Ovary (tissue), 9 donors: ENCODE measurements around the gene AEN. TPM values are rescaled to one million over a fixed set of nuclear protein-coding genes. Genes with fewer than 3 reads are reported as not detected.

ENCODE experiments used
- DNase-seq, 5 donors: peaks; one replicate each; pipeline ENCODE4 v3.0.0-alpha.2; 2019 to 2020
- H3K27ac ChIP-seq, 2 donors: fragments of 200-600 bp; one replicate each; pipeline versions ENCODE4 v1.5.1 to v1.8.0; 2019 to 2022
- H3K27me3 ChIP-seq: fragments of 200-600 bp; one replicate; pipeline ENCODE4 v1.8.0; 2022
- H3K36me3 ChIP-seq: fragments of 200-600 bp; sonication (generic); one replicate; pipeline ENCODE4 v1.5.1; 2019
- H3K4me1 ChIP-seq: one replicate; pipeline ENCODE4 v1.8.1; 2013; ENCODE audit warnings: mild to moderate bottlenecking, moderate library complexity; ENCODE audit not compliant: insufficient read depth
- H3K4me3 ChIP-seq: fragments of 200-600 bp; sonication (generic); one replicate; pipeline ENCODE4 v1.5.1; 2017
- H3K9me3 ChIP-seq, 2 donors: fragments of 200-600 bp in 1 of 2; sonication (generic) in 1 of 2; one replicate each; pipeline versions ENCODE4 v1.5.1 to v1.8.1; 2013 to 2019; ENCODE audit warnings: mild to moderate bottlenecking in 1 of 2, moderate library complexity in 1 of 2
- CTCF ChIP-seq, 3 donors: fragments of 450-650 bp in 2 of 3; fragments of 200-600 bp in 1 of 3; IDR thresholded peaks; one replicate each; pipeline versions ENCODE4 v1.5.1 to v1.8.0; 2016 to 2022; ENCODE audit warnings: antibody characterized with exemption in 3 of 3, mild to moderate bottlenecking in 1 of 3
- EP300 ChIP-seq: sonication (generic); formaldehyde crosslinking; IDR thresholded peaks from one replicate; pipeline ENCODE4 v1.6.1; 2017; ENCODE audit warnings: antibody characterized with exemption
- POLR2A ChIP-seq: fragments of 450-650 bp; IDR thresholded peaks from one replicate; pipeline ENCODE4 v1.6.1; 2017; ENCODE audit warnings: antibody characterized with exemption, mild to moderate bottlenecking, moderate library complexity
- WGBS, 3 donors: extraction: QIAGEN DNeasy Blood & Tissue Kit in 1 of 3; methylation state at CpG; one replicate each; pipeline versions ENCODE4 v1.1.5 to v1.1.7; 2013 to 2017; 5-methylcytosine and 5-hydroxymethylcytosine counted together
- intact Hi-C, 4 donors: fragments of 100-400 bp; cut with DNase I; formaldehyde crosslinking; loops; one replicate each; pipeline versions ENCODE4 v1.11.0 to v1.15.1; 2022 to 2023
- polyA plus RNA-seq, 2 donors: library from polyadenylated mRNA; stranded (reverse); fragments of 200-250 nt in 1 of 2; fragments of 350-450 nt in 1 of 2; fragmentation: Illumina TruSeq in 1 of 2; extraction: RNeasy Lipid Tissue Mini Kit (QIAGEN cat#74804) in 1 of 2; gene quantifications; one replicate each; pipeline ENCODE4 v1.2.3, GENCODE V29; 2013 to 2014
- total RNA-seq, 7 donors: library from RNA; depleted of rRNA in 2 of 7; stranded (reverse); fragments of >200 nt in 2 of 7; fragmentation: NEBNext Ultra II Directional in 3 of 7; extraction: Animal tissue kit (Norgen Biotek cat#: 25700) in 3 of 7; gene quantifications; one replicate each; pipeline versions ENCODE4 v1.1.0 to v1.2.4, GENCODE V29; 2016 to 2023
- donor health status: DM: no; HTN: no; CAD: no; lungs with moderate emphysema.
- donor health status: DM: no; HTN: no; CAD: no.
- donor health status: Bipolar disorder and iron deficiency.
- donor health status: DM: yes; HTN: yes; CAD: no.
- donor health status: DM: no; HTN: no; CAD: no.
- donor health status: DM: yes; HTN: yes; CAD: no.

The AEN gene
- total and polyA plus RNA-seq, 9 donors = 6.9 to 27.1 (median 15.6) TPM

- Histone ChIP-seq H3K4me3 (no peak overlapping the region), H3K27ac (peak overlapping the region in 1 of 2 donors; percentile 47)
- intact Hi-C loops = loop anchor here in 3 of 4 donors (5.0 to 10.0 kb wide), 3 partner anchors 210 to 273 kb away; partner anchors contain the start of gene HAPLN3 (in 2 of the 3)
Measured at GRCh38 chr15:88624156-88624970, 3.2 kb downstream of the AEN start.

GRCh38 chr15:88624971-88625490, 3.9 kb downstream of the AEN start:
- H3K9me3 ChIP-seq = no peaks in the 10 kb centered on the region
- no peaks in the 10 kb centered on the region for H3K36me3 ChIP-seq
- 79 to 81% (median 79%) methylated on average over 9 of the region's 9 CpGs for WGBS, 3 donors
- H3K4me3 ChIP-seq = no peak overlapping the region
- H3K27me3 ChIP-seq = no peaks in the 10 kb centered on the region
- no peak for DNase-seq
- no peak for TF ChIP-seq CTCF (IDR thresholded peaks at IDR 0.05)
- TF ChIP-seq POLR2A = no peak
- no peak for TF ChIP-seq EP300
- intact Hi-C loops = loop anchor here (5.0 to 10.0 kb wide), 3 partner anchors 210 to 272 kb away; partner anchors contain the start of gene HAPLN3 (in 3 of the 4)
- H3K4me1 ChIP-seq = peaks cover 4% of the 10 kb centered on the region
- H3K27ac ChIP-seq = peak overlapping the region in 1 of 2 donors; percentile 47

More at GRCh38 chr15:88624156-88624970, 3.2 kb downstream of the AEN start:
- H3K27me3 ChIP-seq = no peaks in the 10 kb centered on the region
- peaks cover 4% of the 10 kb centered on the region for H3K4me1 ChIP-seq
- TF ChIP-seq POLR2A (no peak), CTCF (IDR thresholded peaks at IDR 0.05) (peak; percentile 16 to 77 (median 75))
- no peaks in the 10 kb centered on the region for H3K9me3 ChIP-seq
- no peaks in the 10 kb centered on the region for H3K36me3 ChIP-seq
- DNase-seq = peak in 2 of 5 donors; percentile 44 to 49
- 47 to 49% (median 47%) methylated on average over 19 of the region's 19 CpGs for WGBS, 3 donors

- intact Hi-C loops = loop anchor here (5.0 to 10.0 kb wide), 3 partner anchors 209 to 271 kb away; partner anchors contain the start of gene HAPLN3 (in 2 of the 4)
- H3K36me3 ChIP-seq = no peaks in the 10 kb centered on the region
- no peak for DNase-seq
Measured at GRCh38 chr15:88625943-88626741, 5.0 kb downstream of the AEN start.

More at GRCh38 chr15:88625943-88626741, 5.0 kb downstream of the AEN start:
- Histone ChIP-seq H3K27me3 (no peaks in the 10 kb centered on the region), H3K9me3 (no peaks in the 10 kb centered on the region), H3K4me3 (no peak overlapping the region), H3K4me1 (peaks cover 4% of the 10 kb centered on the region), H3K27ac (no peak overlapping the region)
- 89% methylated on average over 23 of the region's 23 CpGs for WGBS, 3 donors
- TF ChIP-seq CTCF (IDR thresholded peaks at IDR 0.05) (no peak), EP300 (no peak), POLR2A (no peak)
